Right hindlimb (tissue), 1 donor: ENCODE data around the gene GOLGA8B.
"Not testable (repeated sequence)": the region's sequence is repeated elsewhere in the genome, so short reads cannot be mapped to it uniquely, and the experiment has no call there.

Experiments used
- DNase-seq: peaks from one replicate; pipeline ENCODE4 v3.0.0-alpha.2; 2018

The GOLGA8B gene, protein sequence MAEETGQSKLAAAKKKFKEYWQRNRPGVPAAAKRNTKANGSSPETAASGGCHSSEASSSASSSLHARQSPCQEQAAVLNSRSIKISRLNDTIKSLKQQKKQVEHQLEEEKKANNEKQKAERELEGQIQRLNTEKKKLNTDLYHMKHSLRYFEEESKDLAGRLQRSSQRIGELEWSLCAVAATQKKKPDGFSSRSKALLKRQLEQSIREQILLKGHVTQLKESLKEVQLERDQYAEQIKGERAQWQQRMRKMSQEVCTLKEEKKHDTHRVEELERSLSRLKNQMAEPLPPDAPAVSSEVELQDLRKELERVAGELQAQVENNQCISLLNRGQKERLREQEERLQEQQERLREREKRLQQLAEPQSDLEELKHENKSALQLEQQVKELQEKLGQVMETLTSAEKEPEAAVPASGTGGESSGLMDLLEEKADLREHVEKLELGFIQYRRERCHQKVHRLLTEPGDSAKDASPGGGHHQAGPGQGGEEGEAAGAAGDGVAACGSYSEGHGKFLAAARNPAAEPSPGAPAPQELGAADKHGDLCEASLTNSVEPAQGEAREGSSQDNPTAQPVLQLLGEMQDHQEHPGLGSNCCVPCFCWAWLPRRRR

DNA sequence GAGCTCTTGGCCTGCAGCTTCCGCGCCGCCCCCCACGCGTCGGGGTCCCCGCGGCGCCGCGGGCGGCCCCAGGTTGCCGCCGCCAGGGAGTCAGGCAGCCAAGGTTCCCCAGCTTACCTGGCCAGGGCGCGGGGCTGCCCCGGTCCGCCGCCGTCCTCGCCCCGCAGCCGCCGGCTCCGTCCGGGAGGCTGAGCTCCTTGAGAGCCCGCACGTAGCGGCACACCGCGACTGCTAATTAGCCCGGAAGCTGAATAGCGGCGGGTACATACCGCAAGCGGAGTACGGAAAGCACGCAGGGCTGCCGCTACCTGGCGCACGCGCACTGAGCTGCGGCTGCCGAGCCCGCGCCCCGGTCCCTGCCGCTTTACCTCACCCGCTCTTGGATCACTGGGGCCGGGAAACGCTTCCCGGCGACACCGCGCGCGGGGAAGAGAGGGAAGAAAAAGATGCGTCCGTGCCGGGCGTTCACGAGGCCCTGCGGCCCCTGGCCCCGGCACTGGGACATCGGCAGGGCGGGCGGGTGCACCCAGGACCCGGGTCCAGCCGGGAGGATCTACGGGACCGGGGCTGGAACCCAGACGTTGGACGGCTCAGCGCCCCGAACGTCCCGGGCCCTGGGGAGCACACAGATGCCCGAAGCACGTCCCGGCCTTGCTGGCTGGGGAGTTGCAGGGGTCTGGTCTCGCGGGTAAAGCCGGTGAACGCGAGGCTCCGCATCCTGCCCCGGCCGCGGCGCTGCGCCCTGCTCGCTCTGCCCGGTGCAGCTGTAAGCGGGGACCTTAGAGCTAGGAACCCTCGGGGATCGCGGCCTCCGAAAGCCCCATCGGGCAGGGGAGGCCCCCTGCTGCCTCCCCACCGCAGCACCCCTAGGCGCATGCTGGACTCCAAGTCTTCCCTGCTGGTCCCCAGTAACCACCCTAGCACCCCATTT, at the start of gene GOLGA8B:
Gene GOLGA8B (minus strand): TSS at position 253 of the 931 bp plus-strand sequence. CDS start 47,739 bp downstream, outside the sequence.
- DNase-seq: peak; percentile 44

DNA sequence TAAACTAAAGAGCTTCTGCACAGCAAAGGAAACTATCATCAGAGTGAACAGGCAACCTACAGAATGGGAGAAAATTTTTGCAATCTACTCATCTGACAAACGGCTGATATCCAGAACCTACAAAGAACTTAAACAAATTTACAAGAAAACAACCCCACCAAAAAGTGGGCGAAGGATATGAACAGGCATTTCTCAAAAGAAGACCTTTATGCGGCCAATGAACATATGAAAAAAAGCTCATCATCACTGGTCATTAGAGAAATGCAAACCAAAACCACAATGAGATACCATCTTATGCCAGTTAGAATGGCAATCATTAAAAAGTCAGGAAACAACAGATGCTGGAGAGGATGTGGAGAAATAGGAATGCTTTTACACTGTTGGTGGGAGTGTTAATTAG, 49.7 kb upstream of the GOLGA8B start:
- DNase-seq: not testable (repeated sequence)

DNA sequence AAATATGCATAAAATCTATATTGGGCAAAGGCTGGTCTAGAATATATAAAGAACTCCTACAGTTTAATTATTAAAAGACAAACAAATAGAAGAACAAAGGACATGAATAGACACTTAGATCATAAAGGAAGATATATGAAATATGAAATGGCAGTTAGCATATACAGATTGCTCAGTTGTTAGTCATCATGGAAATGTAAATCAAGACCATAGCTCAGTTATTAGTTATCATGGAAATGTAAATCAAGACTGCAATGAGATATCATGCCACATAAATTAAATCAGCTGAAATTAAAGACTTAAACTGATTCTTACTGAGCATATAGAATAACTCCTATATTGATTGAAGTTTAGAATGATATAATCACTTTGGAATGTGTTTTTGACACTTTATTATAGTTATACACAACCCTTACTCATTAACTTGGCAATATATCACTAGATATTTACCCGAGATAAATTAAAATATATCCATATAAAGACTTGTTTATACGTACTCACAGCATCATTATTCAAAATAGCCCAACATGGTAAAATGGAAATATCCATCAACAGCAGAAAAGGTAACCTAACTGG, 45.2 kb upstream of the GOLGA8B start:
- DNase-seq: no peak

DNA sequence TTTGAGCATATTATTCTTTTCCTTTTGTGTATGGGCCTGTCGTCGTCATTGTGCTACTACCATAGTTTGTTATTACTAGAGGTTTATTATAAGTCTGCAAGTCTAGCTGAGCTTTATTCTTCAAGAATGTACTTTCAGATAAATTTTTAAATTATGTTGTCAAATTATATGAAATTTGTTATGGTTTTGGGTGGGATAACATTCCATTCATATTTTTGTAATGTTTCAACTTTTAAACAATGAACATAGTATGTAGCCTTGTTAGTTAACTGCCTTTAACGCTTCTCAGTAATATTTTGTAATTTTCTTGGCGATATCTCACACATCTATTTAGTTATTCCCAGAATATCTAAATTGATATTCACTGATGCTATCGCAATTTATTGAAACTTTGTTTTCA, 41.6 kb upstream of the GOLGA8B start:
- DNase-seq: no peak

DNA sequence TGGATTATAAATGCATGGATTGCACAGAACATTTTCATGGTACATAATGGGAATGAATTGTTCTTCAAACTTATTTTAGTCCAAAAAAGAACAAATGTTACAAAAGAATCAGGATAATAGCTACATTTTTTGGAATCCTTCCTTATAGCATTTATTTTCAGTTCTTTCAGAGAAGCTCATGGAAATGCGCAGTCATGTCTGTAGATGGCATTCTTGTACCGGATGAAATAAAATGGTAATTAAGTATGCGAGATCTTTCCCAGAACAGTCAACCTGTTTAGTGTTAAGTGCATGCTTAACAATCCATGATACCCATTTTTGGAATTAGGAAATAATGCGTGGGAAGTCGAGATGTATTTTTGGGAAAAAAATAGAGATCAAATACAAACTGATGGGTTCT, 38.2 kb upstream of the GOLGA8B start:
- no peak for DNase-seq

DNA sequence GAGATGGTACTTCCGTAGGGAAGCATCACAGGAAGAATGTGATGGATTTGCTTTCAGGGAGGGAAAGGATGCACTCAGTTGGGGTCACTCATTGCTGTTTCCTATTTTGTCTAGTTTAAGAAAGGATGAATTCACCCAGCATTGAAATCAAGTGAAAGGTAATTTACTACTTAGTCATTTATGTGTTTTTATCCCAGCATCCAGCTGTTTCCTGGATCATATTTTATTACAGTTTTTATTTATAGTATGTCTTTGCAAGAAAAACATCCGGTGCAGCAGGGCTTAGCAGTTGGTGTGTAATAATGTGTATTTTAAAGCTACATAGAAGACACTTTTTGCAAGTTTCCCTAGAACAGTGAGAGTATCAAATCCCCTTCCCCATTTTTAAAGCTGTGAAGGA, 37.4 kb upstream of the GOLGA8B start:
- DNase-seq: no peak

DNA sequence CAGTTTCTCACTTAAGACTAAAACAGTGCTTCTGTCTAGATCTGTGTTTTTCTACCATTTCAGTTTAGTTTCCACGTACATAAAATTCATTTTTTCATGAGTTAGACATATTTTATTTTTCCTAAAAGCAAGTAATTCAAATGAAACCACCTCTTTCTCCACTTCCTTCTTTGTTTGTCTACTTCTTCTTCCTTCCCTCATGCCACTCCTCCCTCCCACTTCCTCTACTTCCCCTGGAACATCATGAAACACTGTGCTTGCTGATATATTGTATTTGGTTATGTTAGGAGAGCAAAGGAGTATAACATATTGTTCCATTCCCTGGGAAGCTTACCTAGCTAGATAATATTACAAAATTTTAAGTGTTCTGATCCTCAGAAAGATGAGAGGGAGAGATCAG, 36.7 kb upstream of the GOLGA8B start:
- no peak for DNase-seq

DNA sequence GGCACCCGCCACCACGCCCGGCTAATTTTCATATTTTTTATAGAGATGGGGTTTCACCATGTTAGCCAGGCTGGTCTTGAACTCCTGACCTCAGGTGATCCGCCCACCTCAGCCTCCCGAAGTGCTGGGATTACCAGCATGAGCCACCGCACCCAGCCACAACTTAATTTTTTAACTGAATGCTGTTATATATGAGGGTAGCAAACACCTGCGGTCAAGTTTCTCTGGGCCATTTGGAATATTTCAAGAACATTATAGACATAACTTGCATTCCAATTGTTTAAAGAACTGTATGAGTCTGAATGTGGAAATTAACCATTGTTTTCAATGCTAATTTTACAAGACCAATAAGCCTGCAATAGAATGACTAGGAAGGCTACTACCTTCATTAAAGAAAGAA, 35.7 kb upstream of the GOLGA8B start:
- DNase-seq: no peak

DNA sequence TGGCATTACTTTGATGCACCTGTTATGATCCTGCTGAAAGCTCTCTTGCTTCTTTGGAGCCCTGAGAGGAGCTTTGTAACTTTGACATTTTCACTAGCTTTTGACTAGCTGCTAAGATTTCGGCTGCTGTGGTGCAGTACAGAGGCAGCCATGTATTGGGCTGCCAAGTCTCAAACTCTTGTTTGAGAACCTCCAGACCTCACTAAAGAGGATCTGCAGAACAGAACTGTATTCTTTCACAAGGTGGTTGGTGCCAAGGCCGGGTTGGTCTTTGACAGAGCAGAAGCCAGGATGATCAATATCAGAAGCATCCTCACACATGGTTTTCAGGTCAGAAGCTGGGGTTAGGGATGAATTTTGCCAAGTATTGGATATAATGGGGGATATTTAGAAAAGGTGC, 34.6 kb upstream of the GOLGA8B start:
- no peak for DNase-seq

DNA sequence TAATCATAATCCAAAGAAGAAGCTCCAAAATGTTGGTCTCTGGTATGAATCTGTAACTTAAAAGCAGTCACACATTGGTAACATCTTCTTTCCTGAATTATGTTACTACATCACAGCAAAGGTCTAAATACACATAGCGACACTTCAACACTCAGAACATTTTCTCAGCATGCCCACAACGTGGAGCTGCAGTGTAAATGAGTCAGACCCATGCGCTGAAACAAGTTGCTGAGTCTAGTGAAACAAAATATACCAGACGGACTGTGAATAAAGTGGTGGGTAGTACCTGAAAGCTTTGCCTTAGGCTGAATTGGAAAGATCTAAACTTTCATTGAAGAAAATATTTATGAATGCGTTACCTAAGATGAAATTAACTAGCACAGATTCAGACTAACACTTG, 33.2 kb upstream of the GOLGA8B start:
- no peak for DNase-seq

DNA sequence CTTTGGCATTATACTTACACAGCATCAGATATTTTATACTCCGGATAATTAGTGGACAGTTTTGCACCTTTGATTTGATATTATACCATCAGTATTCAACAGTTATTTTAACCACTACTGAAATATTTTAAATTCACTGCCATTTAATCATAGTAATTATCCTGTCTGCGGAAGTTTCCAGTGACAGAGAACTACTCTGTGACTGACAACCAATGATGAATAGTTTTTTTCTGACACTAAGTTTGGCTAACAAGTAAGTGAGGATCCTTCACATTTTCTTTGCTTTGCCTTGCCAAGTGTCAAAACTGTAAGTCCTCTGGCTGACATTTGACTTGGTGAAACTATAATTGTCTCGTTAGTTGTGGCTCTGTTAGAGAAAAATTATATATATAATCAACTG, 30.5 kb upstream of the GOLGA8B start:
- DNase-seq: no peak

DNA sequence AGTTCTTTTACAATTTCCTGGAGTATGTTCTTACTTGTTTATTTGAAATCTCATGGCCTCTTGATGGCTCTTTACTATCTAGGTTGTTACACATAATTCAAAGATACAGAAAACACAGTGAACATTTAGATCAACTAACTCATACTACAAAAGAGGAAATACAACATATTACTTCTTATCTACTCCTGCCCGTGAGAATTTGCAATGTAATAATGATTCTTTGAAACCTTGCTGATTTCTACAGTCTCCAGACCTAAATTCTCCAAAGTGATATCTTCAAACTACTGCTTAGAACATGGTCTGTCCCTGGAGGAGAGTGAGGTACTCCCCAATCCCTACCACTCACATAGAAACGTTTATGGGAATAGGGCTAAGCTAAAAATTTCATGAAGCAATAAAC, 29.9 kb upstream of the GOLGA8B start:
- no peak for DNase-seq

DNA sequence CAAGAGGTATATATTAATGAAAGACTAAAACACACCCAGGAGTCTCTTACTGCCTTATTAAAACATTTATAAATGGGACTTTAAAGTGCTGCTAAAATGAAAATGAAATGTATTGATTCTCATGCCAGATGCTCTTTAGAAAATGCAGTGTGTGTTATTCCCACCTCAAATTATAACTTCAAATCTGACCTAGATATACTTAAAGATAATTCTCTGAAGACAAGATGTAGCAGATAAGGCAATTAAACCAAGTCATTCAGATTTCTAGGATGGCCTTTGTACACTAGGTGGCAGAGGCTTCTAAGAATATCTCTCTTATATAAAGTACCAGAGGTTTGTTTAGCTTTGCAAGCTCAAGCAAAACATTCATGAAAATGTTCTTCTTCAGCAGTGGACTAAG, 26.9 kb upstream of the GOLGA8B start:
- no peak for DNase-seq

DNA sequence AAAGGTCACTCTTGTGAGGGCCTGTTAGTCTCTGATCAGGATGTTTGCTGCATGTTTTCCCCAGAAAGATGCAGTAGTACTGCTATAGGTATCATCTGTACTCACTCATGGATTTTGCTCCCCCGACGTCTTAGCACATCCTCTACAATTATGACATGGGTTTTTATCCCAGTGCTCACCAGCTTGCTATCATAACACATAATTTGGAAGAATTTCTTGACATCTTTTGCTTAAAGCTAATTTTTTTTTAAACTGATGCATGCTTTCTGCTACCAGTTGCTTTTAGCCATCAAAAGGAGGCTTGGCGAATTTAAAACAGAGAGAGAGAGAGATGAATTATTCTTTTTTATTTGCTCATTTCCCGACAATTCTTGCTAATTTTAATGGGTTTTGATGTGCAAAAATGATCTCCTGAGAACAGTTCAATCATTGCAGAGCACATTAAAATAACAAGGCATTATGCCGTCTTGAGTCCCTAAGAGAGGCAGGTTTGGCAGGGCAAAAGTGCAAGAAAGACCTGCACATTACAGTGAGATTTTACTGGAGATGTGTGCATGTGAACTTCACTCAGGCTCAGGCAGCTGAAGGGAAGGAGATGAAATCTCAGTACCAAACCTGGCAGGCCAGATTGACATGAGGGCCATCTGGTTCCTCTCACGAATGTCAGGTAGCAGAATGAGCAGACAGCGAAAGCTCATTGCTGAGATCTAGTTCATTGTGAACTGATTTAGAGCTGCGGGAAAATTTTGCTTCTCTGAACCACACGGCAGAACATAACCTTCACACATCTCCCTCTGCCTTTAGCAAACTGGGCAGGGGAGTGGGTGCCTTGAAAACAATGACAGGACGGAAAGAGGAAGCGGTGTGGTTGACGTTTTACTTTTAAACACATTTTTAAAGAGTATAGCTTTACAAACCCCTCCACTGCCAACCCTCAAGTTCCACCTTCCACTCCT, 25.9 kb upstream of the GOLGA8B start:
- DNase-seq: no peak

DNA sequence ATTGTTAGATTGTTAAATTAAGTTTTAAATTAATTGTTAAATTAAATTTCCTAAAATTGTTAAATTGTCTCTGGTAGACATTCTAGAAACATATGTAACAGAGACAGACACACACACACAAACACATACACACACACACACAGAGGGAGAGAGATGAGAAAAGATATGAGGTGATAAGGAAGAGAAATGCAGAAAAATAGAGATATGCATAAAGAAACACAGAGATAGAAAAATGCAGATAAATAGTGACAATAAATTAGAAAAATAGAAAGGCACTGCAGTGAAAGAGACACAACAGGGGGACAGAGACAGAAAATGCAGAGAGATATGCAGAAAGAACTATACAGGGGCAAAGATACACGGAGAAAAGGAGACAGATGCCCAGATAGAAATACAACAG, 25.1 kb upstream of the GOLGA8B start:
- no peak for DNase-seq

DNA sequence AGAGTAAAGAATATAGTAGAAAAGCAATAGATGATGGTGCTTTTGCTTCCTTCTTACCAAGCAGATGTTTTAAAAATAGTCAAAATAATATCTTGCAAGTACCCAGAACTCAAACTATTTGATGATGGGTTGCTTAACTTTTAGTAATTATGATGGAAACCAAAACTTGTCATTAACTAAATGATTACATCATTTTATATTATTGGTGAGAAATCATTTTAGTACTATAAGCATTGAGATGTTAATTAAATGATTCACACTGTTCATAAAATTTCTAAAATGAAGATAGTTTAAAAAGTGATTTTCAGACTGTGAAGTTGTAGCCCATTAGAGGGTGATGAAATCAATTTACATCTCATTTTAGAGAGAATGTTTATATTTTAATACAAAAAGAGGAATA, 24.4 kb upstream of the GOLGA8B start:
- DNase-seq: no peak

DNA sequence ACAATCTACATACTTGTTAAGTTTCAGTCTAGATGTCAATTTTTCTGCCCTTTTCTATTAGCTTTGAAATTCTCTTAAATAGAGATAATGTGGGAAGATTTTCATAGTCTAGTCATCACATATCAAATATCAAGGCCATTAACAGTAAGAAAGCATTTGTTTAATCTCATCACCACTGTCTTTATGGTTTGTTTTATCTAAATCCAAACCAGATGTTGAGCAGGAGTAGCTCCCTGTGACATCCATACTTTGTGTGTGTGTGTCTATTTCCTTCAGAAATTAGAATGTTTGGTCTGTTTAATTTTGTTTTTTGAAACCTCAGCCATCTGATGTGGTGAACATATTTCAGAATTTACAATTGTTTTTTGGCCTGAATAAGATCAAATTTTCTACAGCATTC, 23.1 kb upstream of the GOLGA8B start:
- DNase-seq: no peak

DNA sequence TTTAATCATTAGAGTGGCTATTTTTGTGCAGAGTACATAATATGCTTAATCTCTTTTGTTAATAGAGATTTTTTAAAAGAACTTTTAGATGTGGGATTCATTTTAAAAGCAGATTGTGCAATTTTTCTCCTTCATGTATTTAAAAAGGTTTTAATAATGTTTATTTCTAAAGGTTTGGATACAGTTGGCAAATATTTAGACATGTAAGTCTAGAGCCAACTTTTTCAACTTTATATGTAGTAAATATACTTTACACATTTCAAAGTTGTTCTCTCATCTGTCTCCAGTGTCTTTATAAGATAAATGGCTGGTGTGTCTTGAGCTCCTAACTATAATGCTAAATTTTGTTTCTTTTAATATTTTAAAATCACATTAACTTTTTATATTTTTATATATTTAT, 22.7 kb upstream of the GOLGA8B start:
- DNase-seq: no peak

DNA sequence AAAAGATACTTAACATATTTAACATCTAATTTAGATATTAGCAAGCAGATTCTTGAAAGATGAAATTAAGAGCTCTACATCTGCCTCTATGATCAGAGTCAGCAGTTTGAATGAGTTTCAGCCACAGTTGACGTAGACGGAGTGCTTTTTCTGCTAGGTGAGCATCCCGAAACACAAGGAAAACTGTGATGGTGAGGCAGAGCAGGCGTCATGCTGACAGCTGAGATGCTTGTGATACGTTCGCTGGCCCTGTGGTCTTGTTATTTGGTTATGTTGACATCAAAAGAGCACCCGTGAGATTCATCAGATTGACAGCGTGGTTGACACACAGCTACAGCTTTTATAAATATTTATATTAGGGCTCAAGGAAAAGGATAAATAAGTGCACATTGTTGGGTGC, 19.6 kb upstream of the GOLGA8B start:
- no peak for DNase-seq

DNA sequence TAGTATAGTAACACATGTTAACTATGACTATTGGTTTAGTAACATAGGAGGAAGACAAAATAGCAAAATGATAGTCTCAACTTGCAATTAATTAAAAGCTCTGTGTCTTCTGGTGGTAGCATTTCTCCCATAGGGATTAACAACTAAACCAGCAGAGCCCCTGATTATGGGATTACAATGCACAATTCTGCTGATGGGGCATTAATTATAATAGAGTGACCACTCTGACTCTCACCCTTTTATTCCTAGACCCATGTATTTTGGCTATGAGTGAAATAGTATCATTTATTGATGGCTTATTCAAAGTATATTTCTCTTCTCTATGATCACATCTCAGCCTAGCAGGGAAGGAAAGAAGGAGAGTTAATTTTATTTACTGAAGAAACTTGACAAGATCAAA, 17.5 kb upstream of the GOLGA8B start:
- DNase-seq: no peak

DNA sequence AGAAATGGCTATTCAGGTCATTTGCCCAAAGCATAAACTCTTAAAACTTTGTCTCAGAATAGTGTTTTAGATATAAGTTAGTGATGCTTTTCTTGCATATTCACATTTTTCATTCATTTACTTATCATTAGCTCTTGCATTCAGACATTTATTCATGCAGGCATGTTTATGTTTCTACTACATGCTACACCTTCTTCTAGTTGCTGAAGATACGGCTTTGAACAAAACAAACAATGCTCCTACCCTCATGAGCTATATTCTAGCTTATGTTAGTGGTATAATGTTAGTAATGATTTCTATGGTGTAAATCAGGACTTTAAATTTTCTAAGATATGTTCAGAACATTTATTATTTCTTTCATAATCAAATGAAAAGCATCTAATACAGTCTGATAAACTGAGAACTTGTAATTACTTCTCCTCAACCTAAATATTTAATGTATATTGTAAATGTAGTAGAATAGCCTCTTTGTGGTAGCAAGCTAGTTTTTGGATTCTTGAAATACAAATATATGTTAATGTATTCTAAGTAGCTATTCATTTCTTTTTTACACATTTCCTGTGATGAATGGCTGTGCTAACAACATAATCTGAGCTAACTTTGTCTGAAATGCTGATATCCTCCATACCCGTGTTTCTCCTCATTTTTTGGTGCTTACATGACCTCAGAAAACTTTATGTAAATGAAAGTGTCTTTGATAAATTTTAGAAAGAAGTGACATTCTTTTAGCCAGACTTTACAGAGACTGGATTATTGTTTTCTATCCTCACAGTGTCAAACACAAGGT, 15.5 kb upstream of the GOLGA8B start:
- no peak for DNase-seq
